Stimulated activated CD4-positive, alpha-beta T cell treated with anti-CD3 and anti-CD28 coated beads, Interleukin-4, amount 100 ng/mL, for 24 hours (primary cell): ENCODE measurements around the gene DDX3X.
A peak's percentile ranks its signal among the peaks of the same experiment; 100 is the strongest.
"Not testable (repeated sequence)": the region's sequence is repeated elsewhere in the genome, so short reads cannot be mapped to it uniquely, and the experiment has no call there.

Experiments used
- DNase-seq: peaks from one replicate; pipeline ENCODE4 v3.0.0-alpha.2; 2020

DDX3X gene

DNA sequence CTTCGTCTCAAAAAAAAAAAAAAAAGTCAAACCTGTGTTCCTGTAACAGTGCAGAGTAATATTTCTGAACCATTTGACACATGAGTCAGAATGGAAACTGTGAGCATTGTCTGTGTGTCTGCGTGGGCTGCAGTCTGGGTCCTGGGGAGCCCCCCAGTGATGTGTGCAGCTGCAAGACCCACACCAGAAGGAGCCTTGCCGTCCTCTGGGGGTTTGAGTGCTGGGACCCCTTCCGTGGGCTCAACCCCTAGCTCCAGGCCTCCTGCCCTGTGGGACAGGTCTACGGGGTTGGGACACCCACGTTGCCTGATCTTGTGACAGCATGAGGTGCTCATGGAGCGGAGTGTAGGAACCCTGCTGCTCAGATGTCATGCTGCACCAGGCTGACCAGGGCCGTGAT, 43.7 kb downstream of the DDX3X start:
- DNase-seq: peak; percentile 49

DNA sequence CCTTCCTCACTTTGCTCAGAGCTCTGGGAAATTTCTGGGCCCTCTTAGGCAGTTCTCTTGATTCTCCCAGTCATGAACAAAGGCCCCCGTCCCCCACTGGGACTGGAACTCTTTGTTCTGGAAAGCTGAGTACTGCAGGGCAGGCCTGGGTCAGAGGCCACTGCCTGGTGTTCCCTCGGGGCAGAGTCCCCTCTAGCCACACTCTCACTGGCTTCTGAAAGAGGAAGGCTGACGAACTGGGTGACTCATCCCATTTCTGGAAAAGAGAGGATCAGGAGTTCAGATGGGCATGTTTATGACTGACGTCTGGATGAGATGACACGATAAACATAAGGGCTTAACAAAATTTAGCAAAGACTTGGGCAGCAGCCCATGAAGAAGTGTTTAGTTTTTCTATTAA, 47.7 kb downstream of the DDX3X start:
- DNase-seq: no peak

DNA sequence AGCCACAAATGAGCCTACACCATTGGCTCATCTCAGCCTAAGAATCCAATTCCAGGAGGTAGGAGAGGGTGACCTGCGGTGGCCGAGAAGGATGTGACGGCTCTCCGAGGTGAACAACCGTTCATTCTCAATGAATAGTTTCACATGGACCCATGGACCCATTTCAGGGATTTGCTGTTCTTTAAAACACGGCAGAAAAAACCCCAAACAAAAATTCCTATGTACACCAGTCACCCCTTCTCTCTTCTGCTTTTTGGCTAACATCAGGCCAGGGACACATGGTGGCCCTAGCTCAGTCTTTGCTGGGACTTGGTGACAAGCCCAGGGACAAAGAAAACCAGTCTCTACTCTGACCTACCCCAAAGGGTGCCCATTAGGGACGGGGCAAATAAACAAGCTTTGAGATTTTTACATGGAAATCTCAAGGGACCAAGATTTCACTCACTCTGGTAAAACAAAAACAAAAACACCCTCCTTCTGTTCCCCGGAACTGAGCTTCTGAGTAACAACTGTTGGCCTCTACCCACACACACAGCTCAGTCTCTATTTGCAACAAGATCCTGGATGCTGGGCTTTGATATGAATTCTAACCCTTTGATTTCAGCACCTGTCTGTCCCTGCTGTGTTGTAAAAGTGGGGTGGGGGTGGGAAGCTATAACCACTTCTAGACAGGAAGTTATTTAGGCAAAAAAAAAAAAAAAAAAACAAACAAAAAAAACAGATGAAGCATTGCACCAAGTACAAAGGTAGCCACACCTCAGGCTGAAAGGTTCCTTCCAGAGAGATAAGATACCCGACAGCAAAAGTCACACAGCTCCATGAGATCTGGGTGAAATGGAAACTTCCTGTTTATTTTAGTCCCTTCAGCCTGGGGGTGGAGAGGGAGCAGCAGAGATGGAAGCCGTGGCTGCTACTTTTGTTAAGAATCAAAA, 49.0 kb downstream of the DDX3X start:
- peak; percentile 19 for DNase-seq

DNA sequence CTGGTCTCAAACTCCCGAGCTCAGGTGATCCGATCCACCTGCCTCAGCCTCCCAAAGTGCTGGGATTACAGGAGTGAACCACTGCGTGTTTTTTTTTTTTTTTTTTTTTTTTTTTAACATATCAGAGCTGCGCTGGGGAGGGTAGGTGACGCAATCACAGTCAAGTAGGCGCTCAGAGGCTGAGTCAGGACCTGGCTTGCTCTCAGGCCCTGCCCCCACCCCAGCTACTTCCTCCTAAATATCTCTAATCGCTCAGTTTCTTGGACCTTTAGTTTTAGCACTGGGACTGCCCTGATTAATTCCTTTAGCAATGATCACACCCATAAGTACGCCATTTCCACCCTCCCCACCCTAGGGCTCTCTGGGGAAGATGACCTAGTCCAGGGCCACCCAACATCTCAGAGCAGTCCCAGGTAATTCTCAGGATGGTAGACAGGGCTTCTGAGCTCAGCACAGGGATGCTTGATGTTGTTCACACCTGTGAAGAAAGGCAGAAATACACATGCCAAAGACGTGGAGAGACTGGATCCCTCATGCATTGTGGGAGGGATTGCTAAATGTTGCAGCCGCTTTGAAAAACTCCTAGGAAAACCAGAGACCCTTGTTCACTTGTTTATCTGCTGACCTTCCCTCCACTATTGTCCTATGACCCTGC, 50.2 kb downstream of the DDX3X start:
- peak; percentile 63 for DNase-seq

DNA sequence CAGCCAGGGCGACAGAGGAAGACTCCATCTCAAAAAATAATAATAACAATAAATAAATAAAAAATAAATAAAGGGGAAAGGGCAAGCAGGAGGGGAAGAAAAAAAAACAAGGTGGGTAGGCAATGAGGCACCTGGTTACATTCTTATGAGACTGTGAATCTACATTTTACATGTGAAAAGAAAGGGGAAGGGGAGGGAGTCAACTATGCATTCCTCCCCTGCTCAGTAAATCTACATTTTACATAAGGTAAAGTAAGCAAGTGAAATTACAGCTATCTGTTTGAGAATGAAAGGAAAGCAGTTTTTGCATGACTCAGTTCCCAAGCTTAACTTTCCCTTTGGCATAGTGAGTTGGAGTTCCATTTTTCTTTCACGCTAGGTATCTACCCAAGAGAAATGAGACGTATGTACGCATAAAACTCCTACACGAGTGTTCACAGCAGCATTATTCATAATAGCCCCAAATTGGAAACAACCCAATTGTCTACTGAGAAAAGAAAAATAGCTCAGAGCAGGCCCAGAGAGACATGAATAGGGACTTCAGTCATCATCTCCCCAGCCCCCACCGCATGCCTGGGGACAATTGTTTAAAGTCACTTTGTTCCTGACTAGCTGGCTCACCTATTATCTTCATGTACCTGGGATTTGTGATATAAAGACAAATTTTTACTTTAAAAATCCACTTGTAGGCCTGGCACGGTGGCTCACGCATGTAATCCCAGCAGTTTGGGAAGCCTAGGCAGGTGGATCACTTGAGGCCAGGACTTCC, 52.4 kb downstream of the DDX3X start:
- DNase-seq: peak; percentile 10

DNA sequence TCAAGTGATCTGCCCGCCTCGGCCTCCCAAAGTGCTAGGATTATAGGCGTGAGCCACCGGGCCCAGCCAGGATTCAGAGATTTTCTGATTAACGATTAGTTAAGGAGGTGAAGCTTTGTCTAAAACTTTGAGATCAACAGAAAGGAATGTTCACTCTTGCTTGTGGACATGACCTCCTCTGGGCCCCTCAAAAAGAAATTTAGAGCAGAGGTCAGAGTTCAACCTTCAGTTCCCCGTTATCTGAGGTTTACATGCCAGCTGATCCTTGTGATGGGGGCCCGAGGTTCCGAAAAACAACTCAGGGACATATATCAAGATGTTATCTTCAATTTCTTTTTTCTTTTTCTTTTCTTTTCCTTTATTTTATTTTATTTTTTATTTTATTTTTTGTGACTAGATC, 54.6 kb downstream of the DDX3X start:
- DNase-seq: no peak

DNA sequence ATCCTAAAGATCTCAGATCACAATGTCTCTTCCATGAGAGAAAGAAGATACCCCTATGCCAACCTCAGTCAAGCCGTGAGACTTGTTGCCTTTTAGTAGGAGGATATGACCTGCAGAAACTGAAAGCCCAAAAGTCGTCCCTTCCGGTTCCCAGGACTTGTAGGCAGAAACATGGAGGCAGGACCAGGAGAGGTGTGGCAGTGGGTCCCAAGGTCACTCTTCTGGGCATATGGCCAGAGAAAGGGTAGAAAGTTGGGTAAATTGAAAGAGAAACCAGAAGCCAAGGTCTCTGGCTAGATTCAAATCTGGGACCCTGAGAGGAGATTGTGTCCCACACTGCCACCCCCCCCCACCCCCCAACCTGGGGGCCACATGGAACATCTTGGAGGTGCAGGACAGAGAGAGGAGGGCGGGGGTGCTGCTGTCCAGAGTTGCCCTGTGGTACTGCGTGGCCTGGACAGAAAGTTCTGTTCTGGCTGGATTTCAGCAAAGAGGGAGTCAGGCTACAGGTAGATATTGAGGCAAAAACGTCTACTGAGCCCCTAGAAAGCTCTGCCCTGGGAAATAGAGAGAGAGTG, 55.4 kb downstream of the DDX3X start:
- DNase-seq: no peak

DNA sequence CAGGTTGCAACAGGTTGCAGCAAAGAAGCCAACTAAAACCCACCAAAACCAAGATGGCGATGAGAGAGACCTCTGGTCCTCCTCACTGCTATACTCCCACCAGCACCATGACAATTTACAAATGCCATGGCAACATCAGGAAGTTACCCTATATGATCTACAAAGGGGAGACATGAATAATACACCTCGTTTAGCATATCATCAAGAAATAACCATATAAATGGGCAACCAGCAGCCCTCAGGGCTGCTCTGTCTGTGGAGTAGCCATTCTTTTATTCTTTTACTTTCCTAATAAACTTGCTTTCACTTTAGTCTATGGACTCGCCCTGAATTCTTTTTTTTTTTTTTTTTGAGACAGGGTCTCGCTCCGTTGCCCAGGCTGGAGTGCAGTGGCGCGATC, 56.6 kb downstream of the DDX3X start:
- DNase-seq: not testable (repeated sequence)

DNA sequence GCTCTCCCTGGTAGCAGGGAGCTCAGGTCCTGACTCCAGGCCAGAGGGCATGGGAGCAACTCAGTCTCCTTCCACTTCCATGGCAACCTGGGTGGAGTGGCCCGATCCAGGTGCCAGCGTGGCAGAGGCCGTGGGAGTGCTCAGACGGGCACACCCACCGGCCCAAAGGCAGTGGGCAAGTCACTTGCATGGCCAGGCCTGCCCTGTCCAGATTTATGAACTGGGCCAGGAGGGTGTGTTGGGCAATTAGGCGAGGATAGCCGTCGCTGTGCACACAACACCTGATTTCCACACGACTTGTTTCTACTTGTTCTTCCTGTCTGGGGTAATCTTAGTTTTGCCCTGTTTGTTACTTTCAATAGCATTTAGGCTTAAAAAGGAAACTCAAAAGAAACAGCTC, 57.6 kb downstream of the DDX3X start:
- no peak for DNase-seq

DNA sequence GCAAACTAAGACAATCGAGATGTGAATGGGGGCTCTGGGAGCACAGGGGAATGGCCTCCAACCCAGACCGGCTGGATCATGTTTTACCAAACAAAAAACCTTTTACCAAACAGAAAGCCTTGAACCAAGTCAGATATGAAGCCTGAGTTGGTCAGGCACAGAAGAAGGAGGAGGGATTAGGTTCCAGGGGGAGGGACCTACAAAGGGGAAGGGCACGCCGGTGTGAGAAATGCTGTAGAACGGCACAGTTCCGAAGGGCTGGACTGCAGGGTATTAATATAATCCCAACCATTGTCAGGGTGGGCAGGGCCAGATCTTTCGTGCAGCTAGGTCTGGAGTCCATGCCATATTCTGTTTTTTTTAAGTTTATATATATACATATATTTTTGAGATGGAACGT, 60.3 kb downstream of the DDX3X start:
- DNase-seq: no peak

DNA sequence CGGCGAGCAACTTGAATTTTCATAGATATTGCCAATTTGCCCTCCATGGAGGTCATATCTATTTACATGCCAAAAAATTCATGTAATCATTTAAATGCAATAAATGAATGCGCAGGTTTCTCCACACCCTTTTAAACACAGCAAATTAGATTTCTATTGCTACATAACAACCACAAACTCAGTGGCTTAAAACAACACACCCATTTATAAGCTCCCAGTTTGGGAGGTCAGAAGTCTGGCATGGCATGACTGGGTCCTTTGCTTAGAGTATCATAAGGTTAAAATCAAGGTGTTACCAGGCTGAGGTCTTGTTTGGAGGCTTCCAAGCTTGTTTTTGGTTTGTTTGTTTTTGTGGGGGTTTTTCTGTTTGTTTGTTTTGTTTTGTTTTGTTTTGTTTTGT, 63.3 kb downstream of the DDX3X start:
- no peak for DNase-seq

DNA sequence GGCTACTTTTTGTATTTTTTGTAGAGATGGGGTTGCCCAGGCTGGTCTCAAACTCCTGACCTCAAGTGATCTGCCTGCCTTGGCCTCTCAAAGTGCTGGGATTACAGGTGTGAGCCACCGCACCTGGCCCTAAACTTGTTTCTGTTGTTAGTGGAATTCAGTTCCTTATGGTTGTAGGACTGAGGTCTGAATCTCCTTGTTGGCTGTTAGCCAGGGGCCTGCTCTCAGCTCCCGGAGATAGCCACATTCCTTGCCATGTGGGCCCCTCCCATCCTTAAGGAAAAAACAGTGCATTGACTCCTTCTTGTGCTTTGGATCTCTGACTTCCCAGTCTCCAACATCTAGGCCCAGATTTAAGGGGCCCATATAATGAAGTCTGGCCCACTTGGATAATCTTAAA, 63.8 kb downstream of the DDX3X start:
- DNase-seq: no peak

DNA sequence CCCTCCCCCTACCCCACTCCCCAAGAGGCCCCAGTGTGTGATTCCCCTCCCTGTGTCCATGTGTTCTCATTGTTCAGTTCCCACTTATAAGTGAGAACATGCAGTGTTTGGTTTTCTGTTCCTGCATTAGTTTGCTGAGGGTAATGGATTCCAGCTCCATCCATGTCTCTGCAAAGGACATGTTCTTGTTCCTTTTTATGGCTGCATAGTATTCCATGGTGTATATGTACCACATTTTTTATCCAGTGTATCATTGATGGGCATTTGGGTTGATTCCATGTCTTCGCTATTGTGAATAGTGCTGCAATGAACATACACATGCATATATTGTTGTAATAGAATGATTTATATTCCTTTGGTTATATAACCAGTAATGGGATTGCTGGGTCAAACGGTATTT, 68.6 kb downstream of the DDX3X start:
- not testable (repeated sequence) for DNase-seq

DNA sequence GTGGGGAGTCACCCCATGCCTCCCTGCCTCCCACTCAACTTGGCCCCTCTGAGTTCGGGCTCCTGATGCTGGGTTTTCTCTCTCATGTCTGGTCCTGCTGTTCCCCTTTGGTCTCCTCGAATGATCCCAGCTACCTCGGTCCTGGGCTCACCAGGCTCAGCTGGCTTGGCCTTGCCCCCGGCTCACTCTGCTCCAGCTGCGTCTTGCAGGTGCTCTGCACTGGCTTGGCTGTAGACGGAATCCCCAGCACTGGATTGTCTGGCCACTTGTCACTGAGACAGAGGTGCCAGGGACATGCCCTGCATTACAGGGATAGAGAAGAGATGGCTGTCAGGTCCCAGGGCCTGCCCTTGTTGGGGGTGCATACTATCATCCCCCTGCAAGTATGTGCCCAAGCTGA, 71.6 kb downstream of the DDX3X start:
- no peak for DNase-seq

DNA sequence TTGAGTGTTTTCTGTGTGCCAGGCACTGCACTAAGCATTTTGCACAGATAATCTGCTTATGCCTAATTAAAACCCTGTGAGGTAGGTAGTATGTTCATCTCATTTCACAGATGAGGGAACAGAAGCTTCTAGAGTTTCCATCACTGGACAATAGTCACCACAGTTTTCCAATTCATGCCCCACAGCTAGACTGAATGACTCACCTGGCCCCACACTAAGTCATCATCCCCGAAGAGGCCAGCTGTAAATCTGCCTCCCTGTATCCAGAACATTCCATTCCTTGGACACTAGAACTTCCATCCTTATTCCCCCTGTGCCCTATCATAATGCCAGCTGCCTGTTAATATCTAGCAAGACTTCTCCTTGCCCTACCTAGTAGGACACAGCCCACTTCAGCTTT, 72.2 kb downstream of the DDX3X start:
- no peak for DNase-seq

DNA sequence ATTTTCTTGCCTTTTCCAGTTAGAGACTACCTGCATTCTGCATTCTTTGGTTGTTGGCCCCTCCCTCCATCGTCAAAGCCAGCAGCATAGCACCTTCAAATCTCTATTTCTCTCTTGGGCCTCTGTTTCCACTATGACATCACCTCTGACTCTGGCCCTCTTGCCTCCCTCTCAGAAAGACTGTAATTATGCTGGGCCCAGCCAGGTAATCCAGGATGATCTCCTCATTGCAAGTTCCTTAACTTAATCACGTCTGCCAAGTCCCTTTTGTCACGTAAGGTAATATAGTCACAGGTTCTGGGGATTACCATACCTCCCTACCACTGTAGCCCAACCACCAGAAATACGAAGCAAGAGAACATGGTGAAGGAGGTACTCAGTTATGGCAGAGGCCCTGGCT, 73.9 kb downstream of the DDX3X start:
- DNase-seq: no peak

DNA sequence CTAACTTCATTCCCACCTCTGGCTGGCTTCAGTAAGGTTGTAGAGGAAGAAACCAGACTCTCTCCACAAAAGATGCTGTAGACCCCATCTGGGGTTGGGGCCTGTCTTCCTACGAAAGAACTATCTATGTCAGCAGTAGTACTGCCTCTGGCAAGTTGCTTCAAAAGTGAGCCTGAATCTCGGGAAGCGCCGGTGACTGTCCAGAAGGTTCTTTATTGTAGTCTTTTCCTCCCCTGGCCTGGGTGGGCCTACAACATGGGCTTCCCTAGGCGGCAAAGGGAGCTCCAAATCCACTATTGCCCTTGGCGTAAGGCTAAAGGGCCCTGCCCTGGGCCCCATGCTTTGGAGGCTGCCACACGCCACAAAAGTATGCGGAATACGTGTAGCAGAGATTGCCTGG, 74.6 kb downstream of the DDX3X start:
- no peak for DNase-seq

DNA sequence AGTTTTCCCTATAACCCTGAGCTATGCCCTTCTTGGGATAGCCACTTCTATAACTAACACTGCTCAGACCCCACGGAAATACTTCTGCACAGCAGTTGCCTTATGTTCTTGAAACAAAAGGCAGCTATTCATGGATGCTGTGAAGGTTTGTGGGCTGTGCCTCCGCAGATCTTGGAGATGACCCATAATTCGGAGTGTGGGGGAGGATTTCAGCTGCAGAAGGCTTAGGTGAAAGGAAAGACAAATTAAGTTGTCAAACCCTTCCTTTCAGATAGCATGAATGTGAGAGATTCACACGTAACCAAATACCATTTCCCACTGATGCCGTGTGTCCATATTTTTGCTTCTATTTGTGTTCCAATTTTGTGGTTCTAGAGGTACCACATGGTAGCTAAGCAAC, 75.0 kb downstream of the DDX3X start:
- no peak for DNase-seq

DNA sequence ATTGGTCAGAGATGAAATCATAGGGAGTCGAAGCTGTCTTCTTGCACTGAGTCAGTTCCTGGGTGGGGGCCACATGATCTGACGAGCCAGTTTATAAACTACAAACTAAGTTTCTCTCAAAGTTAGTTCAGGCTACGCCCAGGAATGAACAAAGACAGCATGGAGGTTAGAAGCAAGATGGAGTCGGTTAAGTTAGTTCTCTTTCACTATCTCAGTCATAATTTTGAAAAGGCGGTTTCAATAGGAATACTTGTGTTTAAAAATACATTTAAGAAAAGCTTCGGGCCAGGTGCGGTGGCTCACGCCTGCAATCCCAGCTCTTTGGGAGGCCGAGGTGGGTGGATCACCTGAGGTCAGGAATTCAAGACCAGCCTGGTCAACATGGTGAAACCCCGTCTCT, 77.3 kb downstream of the DDX3X start:
- not testable (repeated sequence) for DNase-seq

DNA sequence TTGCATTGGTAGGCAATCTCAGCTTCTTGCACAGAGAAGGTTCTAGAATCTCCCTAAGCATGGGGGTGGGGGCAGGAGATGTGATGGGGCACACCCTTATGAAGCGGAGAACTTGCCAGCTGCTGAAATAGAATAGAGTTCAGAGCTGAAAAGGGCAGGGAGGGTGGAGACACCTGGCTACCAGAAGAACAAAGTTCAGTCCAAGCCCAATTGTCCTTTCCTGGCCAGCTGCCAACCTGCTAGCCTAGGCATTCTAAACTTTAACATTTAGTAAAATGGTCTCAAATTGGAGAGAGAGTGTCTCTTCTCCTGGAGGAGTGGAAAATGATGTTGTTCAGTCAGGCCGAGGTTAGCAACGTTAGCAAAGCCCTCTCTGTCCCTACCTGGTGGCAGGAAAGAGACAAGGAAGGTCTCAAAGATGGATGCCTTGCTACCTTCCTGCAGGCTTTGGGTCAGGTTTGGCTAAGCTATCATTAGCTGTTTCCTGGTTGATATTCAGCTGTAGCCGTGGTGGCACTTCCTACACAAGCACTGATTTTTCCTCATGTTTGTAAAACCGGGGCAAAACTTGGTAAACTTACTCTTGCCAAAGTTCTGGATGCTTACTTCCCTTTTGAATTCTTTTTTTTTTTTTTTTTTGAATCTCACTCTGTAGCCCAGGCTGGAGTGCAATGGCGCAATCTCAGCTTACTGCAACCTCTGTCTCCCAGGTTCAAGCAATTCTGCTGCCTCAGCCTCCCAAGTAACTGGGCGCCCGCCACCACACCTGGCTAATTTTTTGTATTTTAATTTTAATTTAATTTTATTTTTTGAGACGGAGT, 78.5 kb downstream of the DDX3X start:
- no peak for DNase-seq
